CD4-positive, alpha-beta T cell (primary cell): ENCODE results near the gene SDK1. TPM values are rescaled to one million over a fixed set of nuclear protein-coding genes. Genes with fewer than 3 reads are reported as not detected.

Experiments used
- ATAC-seq: fragments of 200-7000 bp; cut with Tn5 transposase; one replicate; pipeline ENCODE4 v1.10.0; 2022; ENCODE audit warnings: mild to moderate bottlenecking; ENCODE audit not compliant: poor library complexity
- CTCF ChIA-PET: fragments of 350-600 bp; sonication (Branson Sonifier 250); formaldehyde crosslinking; loops from one replicate; lab custom pipeline; 2021; ENCODE audit warnings: antibody characterized with exemption, inconsistent platforms; lab: Charles Lee
- POLR2A ChIA-PET: fragments of 350-600 bp; sonication (Branson Sonifier 250); formaldehyde crosslinking; loops from one replicate; lab custom pipeline; 2021; ENCODE audit warnings: antibody characterized with exemption, inconsistent platforms; lab: Charles Lee
- DNase-seq, 14 experiments: peaks; one replicate each; pipeline ENCODE4 v3.0.0-alpha.2; 2013 to 2020; ENCODE audit warnings: mixed read lengths in 2 of 14
- H3K27ac ChIP-seq, 2 donors: one replicate each; pipeline versions ENCODE4 v1.5.1 to v1.7.0; 2013; ENCODE audit warnings: low read length in 2 of 2, low read depth in 1 of 2, mild to moderate bottlenecking in 1 of 2
- H3K27me3 ChIP-seq, 2 experiments: 1 replicate in 1 of 2; 2 replicates in 1 of 2; pipeline versions ENCODE4 v1.6.1 to v1.7.0; 2013; ENCODE audit warnings: low read length in 2 of 2, control low read depth in 1 of 2, mild to moderate bottlenecking in 1 of 2, moderate library complexity in 1 of 2; ENCODE audit not compliant: insufficient read depth in 2 of 2, control insufficient read depth in 1 of 2
- H3K36me3 ChIP-seq: one replicate; pipeline ENCODE4 v1.6.1; 2013; ENCODE audit warnings: low read length, control low read depth; ENCODE audit not compliant: insufficient read depth
- H3K4me1 ChIP-seq: one replicate; pipeline ENCODE4 v1.6.1; 2013; ENCODE audit warnings: low read length, control low read depth; ENCODE audit not compliant: insufficient read depth
- H3K4me3 ChIP-seq: one replicate; pipeline ENCODE4 v1.5.1; 2013; ENCODE audit warnings: mild to moderate bottlenecking, low read length, moderate library complexity
- H3K9me3 ChIP-seq, 2 experiments: 1 replicate in 1 of 2; 2 replicates in 1 of 2; pipeline versions ENCODE4 v1.6.1 to v1.7.0; 2013; ENCODE audit warnings: low read length in 2 of 2, mild to moderate bottlenecking in 2 of 2, control low read depth in 1 of 2, moderate library complexity in 1 of 2; ENCODE audit not compliant: control insufficient read depth in 1 of 2, insufficient read depth in 1 of 2
- H3K27ac Mint-ChIP-seq: one replicate; pipeline ENCODE4 v1.8.0; 2020; ENCODE audit warnings: mixed read lengths
- H3K27me3 Mint-ChIP-seq: one replicate; pipeline ENCODE4 v1.8.0; 2021; ENCODE audit warnings: mixed read lengths
- H3K36me3 Mint-ChIP-seq: one replicate; pipeline ENCODE4 v1.8.0; 2021; ENCODE audit warnings: low read depth, mixed read lengths
- H3K4me1 Mint-ChIP-seq: one replicate; pipeline ENCODE4 v1.8.0; 2021; ENCODE audit warnings: low read depth, mixed read lengths
- H3K4me3 Mint-ChIP-seq: one replicate; pipeline ENCODE4 v1.8.0; 2020; ENCODE audit warnings: mild to moderate bottlenecking, mixed read lengths
- H3K9me3 Mint-ChIP-seq: one replicate; pipeline ENCODE4 v1.8.0; 2020; ENCODE audit warnings: mixed read lengths
- intact Hi-C, 2 experiments: fragments of 100-400 bp; cut with DNase I in 1 of 2; cut with micrococcal nuclease in 1 of 2; formaldehyde crosslinking; loops; one replicate each; pipeline versions ENCODE4 v1.15.1 to v1.9.0; 2023 to 2025; cut with DNase I, micrococcal nuclease
- total RNA-seq, 174 experiments: library from RNA in 2 of 174; stranded (reverse) in 2 of 174; gene quantifications; one replicate each; pipeline ENCODE4 v1.2.3 and lab custom pipeline; 2021 to 2026
- TF ChIP-seq, protein P1 (sequence below): fragments of 200-600 bp; IDR thresholded peaks from one replicate; pipeline ENCODE4 v1.8.0; 2022; ENCODE audit warnings: antibody characterized with exemption, mild to moderate bottlenecking

SDK1 gene
- total RNA-seq, 2 experiments from 2014 or later: 1.1 to 1.3 TPM

DNA sequence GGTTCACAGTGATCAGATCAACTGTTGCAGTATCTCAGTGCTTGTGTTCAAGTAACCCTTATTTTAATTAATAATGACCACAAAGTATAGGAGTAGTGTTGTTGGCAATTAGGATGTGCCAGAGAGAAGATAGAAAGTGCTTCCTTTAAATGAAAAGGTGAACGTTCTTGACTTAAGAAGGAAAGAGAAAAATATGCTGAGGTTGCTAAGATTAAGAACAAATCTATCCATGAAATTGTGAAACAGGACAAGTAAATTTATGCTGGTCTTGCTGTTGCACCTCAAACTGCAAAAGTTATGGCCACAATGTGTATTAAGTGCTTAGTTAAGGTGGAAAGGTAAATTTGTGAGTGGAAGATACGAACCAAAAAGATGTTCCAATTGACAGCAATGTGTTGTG, 139.5 kb downstream of the SDK1 start:
- DNase-seq (no peak), ATAC-seq (no peak)
- Mint-ChIP-seq H3K36me3 (peaks cover under 1% of the 10 kb centered on the region), H3K9me3 (peaks cover 1% of the 10 kb centered on the region), H3K4me3 (no peak overlapping the region), H3K27ac (no peak overlapping the region), H3K4me1 (no peaks in the 10 kb centered on the region), H3K27me3 (no peaks in the 10 kb centered on the region)
- Histone ChIP-seq H3K4me3 (no peak overlapping the region), H3K4me1 (no peaks in the 10 kb centered on the region), H3K27me3 (no peaks in the 10 kb centered on the region), H3K27ac (no peak overlapping the region), H3K36me3 (no peaks in the 10 kb centered on the region), H3K9me3 (peaks cover 0 to 6% of the 10 kb centered on the region in 2 experiments)
- CTCF ChIA-PET: no interaction called here
- TF ChIP-seq, protein P1, sequence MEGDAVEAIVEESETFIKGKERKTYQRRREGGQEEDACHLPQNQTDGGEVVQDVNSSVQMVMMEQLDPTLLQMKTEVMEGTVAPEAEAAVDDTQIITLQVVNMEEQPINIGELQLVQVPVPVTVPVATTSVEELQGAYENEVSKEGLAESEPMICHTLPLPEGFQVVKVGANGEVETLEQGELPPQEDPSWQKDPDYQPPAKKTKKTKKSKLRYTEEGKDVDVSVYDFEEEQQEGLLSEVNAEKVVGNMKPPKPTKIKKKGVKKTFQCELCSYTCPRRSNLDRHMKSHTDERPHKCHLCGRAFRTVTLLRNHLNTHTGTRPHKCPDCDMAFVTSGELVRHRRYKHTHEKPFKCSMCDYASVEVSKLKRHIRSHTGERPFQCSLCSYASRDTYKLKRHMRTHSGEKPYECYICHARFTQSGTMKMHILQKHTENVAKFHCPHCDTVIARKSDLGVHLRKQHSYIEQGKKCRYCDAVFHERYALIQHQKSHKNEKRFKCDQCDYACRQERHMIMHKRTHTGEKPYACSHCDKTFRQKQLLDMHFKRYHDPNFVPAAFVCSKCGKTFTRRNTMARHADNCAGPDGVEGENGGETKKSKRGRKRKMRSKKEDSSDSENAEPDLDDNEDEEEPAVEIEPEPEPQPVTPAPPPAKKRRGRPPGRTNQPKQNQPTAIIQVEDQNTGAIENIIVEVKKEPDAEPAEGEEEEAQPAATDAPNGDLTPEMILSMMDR: no peak
- POLR2A ChIA-PET: interaction anchor here (0.7 kb wide), 1 partner anchor 52 kb away, joined by 3 read pairs; no protein-coding TSS in a partner anchor
- intact Hi-C loops: no loop called here

DNA sequence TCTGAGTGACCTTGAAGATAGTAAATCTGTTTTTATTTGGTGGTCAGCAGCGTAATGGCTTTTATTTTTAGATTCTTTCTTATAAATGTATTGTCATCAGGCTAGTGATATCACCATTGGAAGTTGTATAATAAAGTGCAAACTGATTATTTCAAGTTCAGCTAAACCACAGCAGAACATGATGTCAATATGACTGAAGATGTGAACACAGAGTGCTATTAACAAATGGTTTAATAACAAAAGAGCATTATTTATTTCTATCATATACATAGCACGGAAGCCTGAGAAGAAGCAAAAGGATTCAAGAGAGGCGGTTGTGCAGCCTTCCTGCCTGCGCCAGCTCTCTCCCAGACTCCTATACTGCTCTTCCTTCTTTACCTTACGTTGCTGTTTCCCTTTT, 142.7 kb downstream of the SDK1 start:
- H3K27ac ChIP-seq: no peak overlapping the region
- DNase-seq: no peak
- no peak overlapping the region for H3K4me3 ChIP-seq
- ChIA-PET CTCF (no interaction called here), POLR2A (no interaction called here)
- H3K36me3 Mint-ChIP-seq: peaks cover 8% of the 10 kb centered on the region
- H3K36me3 ChIP-seq: no peaks in the 10 kb centered on the region
- no peaks in the 10 kb centered on the region for H3K4me1 ChIP-seq
- no peak overlapping the region for H3K4me3 Mint-ChIP-seq
- ATAC-seq: no peak
- no peak overlapping the region for H3K27ac Mint-ChIP-seq
- intact Hi-C loops: no loop called here
- peaks cover 10% of the 10 kb centered on the region for H3K9me3 Mint-ChIP-seq
- peaks cover 0 to 20% of the 10 kb centered on the region in 2 experiments for H3K9me3 ChIP-seq
- TF ChIP-seq, protein P1: no peak
- H3K27me3 ChIP-seq: no peaks in the 10 kb centered on the region
- H3K27me3 Mint-ChIP-seq: no peaks in the 10 kb centered on the region
- H3K4me1 Mint-ChIP-seq: no peaks in the 10 kb centered on the region

DNA sequence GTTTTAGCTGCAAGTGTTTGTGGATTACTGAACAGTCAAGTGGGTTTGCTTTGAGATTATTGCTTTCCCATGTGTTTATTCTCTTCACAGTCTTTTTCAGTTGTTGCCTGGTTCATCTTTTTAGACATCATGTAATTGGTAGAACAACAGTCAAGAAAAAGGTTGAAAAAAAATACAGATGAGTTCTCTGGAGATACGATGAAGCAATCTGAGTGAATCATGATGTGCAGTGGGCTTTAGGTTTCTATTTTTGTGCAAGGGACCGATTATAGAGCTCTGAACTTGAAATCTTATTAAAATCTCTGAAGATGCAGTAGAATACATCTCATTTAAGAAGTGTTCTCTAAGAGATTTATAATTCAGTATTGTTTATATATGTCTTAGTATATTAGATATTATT, 145.7 kb downstream of the SDK1 start:
- DNase-seq (no peak), ATAC-seq (no peak)
- Histone ChIP-seq H3K9me3 (peaks cover 0 to 20% of the 10 kb centered on the region in 2 experiments), H3K4me3 (no peak overlapping the region), H3K36me3 (no peaks in the 10 kb centered on the region), H3K27me3 (no peaks in the 10 kb centered on the region), H3K27ac (no peak overlapping the region), H3K4me1 (no peaks in the 10 kb centered on the region)
- POLR2A ChIA-PET: no interaction called here
- Mint-ChIP-seq H3K4me1 (no peaks in the 10 kb centered on the region), H3K4me3 (no peak overlapping the region), H3K36me3 (peaks cover 8% of the 10 kb centered on the region), H3K27me3 (no peaks in the 10 kb centered on the region), H3K27ac (no peak overlapping the region), H3K9me3 (peaks cover 10% of the 10 kb centered on the region)
- TF ChIP-seq, protein P1: no peak
- intact Hi-C loops: no loop called here
- CTCF ChIA-PET: no interaction called here
